GM12801 (cell line): ENCODE measurements around the gene MBD1.

Experiments used
- CTCF ChIP-seq: IDR thresholded peaks from one replicate; pipeline ENCODE4 v1.5.1; 2011; ENCODE audit warnings: control low read depth; ENCODE audit not compliant: insufficient read length; ENCODE audit errors: extremely low read depth

MBD1 gene, protein sequence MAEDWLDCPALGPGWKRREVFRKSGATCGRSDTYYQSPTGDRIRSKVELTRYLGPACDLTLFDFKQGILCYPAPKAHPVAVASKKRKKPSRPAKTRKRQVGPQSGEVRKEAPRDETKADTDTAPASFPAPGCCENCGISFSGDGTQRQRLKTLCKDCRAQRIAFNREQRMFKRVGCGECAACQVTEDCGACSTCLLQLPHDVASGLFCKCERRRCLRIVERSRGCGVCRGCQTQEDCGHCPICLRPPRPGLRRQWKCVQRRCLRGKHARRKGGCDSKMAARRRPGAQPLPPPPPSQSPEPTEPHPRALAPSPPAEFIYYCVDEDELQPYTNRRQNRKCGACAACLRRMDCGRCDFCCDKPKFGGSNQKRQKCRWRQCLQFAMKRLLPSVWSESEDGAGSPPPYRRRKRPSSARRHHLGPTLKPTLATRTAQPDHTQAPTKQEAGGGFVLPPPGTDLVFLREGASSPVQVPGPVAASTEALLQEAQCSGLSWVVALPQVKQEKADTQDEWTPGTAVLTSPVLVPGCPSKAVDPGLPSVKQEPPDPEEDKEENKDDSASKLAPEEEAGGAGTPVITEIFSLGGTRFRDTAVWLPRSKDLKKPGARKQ

DNA sequence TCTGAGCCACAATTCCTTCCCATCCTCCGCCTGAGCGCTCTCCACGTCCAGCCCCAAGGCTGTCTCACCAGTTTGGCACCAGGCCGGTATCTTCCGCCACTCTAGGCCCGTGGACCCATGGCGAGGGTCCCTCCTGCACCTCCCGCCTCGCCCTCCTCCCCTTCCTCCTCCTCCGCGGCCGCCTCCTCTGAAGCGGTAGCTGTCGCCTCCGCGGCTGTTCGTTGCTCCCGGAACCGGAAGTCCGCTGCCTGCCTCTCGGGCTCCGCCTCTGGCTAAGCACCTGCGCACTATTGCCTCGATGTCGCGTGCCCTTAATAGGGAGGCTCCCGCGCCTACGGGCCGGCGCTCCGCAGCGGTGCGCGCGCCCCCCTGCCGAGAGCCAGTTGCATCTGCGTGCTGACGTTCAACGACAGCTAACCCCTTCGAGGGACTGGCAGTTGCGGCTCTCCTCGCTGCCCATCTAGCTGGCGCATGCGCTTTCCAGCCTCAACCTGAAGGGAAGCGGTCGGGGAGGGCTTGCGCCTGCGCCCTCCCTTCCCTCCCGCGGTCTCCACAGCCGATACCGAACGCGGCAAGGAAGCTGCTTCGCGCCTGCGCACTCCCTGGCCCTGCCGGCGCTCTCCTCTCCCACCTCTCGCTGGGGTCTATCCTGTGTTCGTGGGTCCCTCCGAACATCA is at the start of gene MBD1:
Gene MBD1 (minus strand): TSS at position 229 of the 677 bp plus-strand sequence. CDS start 1,531 bp downstream, outside the sequence.
- TF ChIP-seq CTCF, result no peak

GRCh38 chr18:50330176-50330575 is 48.9 kb upstream of the MBD1 start:
- no peak for TF ChIP-seq CTCF

GRCh38 chr18:50327983-50328382 is 46.7 kb upstream of the MBD1 start:
- TF ChIP-seq CTCF, result no peak

- no peak for TF ChIP-seq CTCF
These were observed 39.4 kb upstream of the MBD1 start for GRCh38 chr18:50320719-50321118.

- TF ChIP-seq CTCF, result no peak
These were observed 34.0 kb upstream of the MBD1 start for GRCh38 chr18:50315100-50315871.

DNA sequence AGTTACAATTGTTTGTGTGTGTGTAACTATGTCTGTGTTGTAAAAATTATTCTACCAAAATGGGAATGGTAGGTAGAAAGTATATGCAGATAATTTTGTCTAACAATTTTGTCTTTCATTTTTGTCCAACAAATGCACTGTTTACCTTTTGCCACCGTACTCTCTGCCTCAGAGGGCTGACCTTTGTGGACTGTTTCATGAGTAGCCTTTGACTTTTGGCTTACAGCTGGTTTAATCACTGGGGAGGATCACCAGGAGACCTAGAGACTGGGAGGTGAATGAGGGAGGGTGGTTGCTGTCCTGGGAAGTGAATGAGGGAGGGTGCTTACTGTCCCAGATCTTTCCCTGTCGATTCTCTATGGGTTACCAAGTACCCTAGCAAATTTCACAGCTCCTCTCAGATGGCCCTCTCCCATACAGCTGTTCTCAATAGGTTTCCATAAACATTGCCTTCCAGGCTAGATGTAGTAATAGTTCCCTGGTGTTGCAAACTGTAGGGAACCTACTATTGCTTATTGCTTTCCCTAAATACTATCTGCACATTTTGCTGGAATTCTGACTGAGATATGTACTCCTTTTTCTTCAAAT is 32.6 kb upstream of the MBD1 start:
- TF ChIP-seq CTCF, result no peak
